BJ (cell line): Measurements from ENCODE around the gene NUCKS1. TPM values are rescaled to one million over a fixed set of nuclear protein-coding genes. Genes with fewer than 3 reads are reported as not detected.

Experiments used
- CTCF ChIA-PET: fragments of 350-600 bp; formaldehyde crosslinking; extraction: SDS; loops from one replicate; lab custom pipeline; 2021; ENCODE audit warnings: antibody characterized with exemption, inconsistent platforms; lab: Yijun Ruan, JAX
- POLR2A ChIA-PET: fragments of 300-600 bp; sonication (Branson Sonifier 250); formaldehyde crosslinking; extraction: SDS; loops from one replicate; lab custom pipeline; 2021; ENCODE audit warnings: antibody characterized with exemption; lab: Charles Lee
- DNase-seq: peaks from one replicate; pipeline ENCODE4 v3.0.0-alpha.2; 2011; ENCODE audit warnings: low read depth
- H3K27me3 ChIP-seq: 2 replicates; pipeline ENCODE4 v1.6.0; 2011; ENCODE audit warnings: low read length; ENCODE audit not compliant: control insufficient read depth, insufficient read depth
- H3K36me3 ChIP-seq: 2 replicates; pipeline ENCODE4 v1.5.1; 2011; ENCODE audit warnings: low read length; ENCODE audit not compliant: control insufficient read depth, insufficient read depth
- H3K4me3 ChIP-seq: 2 replicates; pipeline ENCODE4 v1.5.1; 2011; ENCODE audit warnings: low read depth, mild to moderate bottlenecking, control low read depth, low read length
- CTCF ChIP-seq: IDR thresholded peaks from 2 replicates; pipeline ENCODE4 v1.5.1; 2011; ENCODE audit warnings: low read depth, mild to moderate bottlenecking, control low read depth, inconsistent platforms, low read length, moderate library complexity; ENCODE audit not compliant: insufficient read depth
- polyA plus RNA-seq: library from polyadenylated mRNA; depleted of rRNA; stranded (reverse); fragments of >200 nt; gene quantifications from 2 replicates; pipeline ENCODE4 v1.2.3, GENCODE V29; 2011

The NUCKS1 gene
- polyA plus RNA-seq, 1 experiment: 33.3 TPM

GRCh38 chr1:205760606-205761005 is 10.6 kb upstream of the NUCKS1 start:
- POLR2A ChIA-PET: no interaction called here
- no peaks in the 10 kb centered on the region for H3K27me3 ChIP-seq
- CTCF ChIA-PET: interaction anchor here (1.9 kb wide), 1 partner anchor 102 kb away, joined by 6 read pairs; no protein-coding TSS in a partner anchor
- no peak for DNase-seq
- no peak overlapping the region for H3K4me3 ChIP-seq
- TF ChIP-seq CTCF: no peak
- H3K36me3 ChIP-seq: no peaks in the 10 kb centered on the region

GRCh38 chr1:205756552-205756951 is 6.6 kb upstream of the NUCKS1 start:
- no peak overlapping the region for H3K4me3 ChIP-seq
- no peaks in the 10 kb centered on the region for H3K36me3 ChIP-seq
- TF ChIP-seq CTCF: no peak
- DNase-seq: no peak
- POLR2A ChIA-PET: no interaction called here
- CTCF ChIA-PET: no interaction called here
- H3K27me3 ChIP-seq: no peaks in the 10 kb centered on the region

- Histone ChIP-seq H3K4me3 (no peak overlapping the region), H3K36me3 (no peaks in the 10 kb centered on the region), H3K27me3 (no peaks in the 10 kb centered on the region)
- no peak for TF ChIP-seq CTCF
- DNase-seq: no peak
- CTCF ChIA-PET: no interaction called here
- POLR2A ChIA-PET: no interaction called here
These were observed 4.9 kb upstream of the NUCKS1 start for GRCh38 chr1:205754857-205755256.

GRCh38 chr1:205751036-205751651 is 1.2 kb upstream of the NUCKS1 start:
- POLR2A ChIA-PET: no interaction called here

More at GRCh38 chr1:205751036-205751651, 1.2 kb upstream of the NUCKS1 start:
- Histone ChIP-seq H3K36me3 (no peaks in the 10 kb centered on the region), H3K4me3 (no peak overlapping the region), H3K27me3 (no peaks in the 10 kb centered on the region)
- DNase-seq: no peak
- TF ChIP-seq CTCF: no peak
- CTCF ChIA-PET: no interaction called here
